Measurements from ENCODE around the gene STAT6. TPM values are rescaled to one million over a fixed set of nuclear protein-coding genes. Genes with fewer than 3 reads are reported as not detected.

The STAT6 gene
- total RNA-seq, 1 donor from 2014 or later: 12.9 TPM

DNA sequence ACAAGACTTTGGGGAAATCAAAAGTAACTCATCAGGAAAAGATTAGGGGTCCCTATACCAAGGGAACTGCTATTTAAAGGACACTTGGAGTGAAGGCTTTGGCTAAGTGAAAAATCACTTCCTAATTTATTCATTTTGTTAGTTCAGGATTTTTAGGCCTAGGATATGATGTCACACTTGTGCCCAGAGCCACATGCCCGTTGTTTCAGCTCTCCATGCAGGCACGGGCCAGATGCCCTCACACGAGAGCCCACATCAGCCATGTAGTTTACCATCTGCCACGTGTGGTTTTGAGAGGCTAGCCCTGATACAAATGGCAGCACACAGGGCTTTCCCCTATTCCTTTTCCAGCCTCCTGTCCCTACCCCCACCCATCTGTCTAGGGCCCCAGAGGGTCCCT, 48.1 kb upstream of the STAT6 start:
- H3K4me1 ChIP-seq: no peaks in the 10 kb centered on the region
- Mint-ChIP-seq H3K9me3 (no peaks in the 10 kb centered on the region), H3K4me3 (no peak overlapping the region), H3K27ac (no peak overlapping the region), H3K4me1 (peaks cover 12% of the 10 kb centered on the region), H3K27me3 (ENCODE audit: insufficient read depth, low read depth) (peaks cover 5% of the 10 kb centered on the region), H3K36me3 (peaks cover 48% of the 10 kb centered on the region)
- no peak for DNase-seq (ENCODE audit: low spot score)
- H3K27me3 ChIP-seq: no peaks in the 10 kb centered on the region
- H3K4me3 ChIP-seq: no peak overlapping the region
- no peak overlapping the region for H3K27ac ChIP-seq
- H3K36me3 ChIP-seq: no peaks in the 10 kb centered on the region
- H2AFZ ChIP-seq (replicated peaks): no peak overlapping the region
- H3K9me3 ChIP-seq (ENCODE audit: low read depth): no peaks in the 10 kb centered on the region
- H3K4me2 ChIP-seq: no peak overlapping the region
- H3F3A ChIP-seq (ENCODE audit: low read depth): no peaks in the 10 kb centered on the region
- H4K20me1 ChIP-seq (ENCODE audit: low read depth): no peaks in the 10 kb centered on the region
- no peaks in the 10 kb centered on the region for H3K79me2 ChIP-seq (ENCODE audit: low read depth)
- TF ChIP-seq, protein P1, sequence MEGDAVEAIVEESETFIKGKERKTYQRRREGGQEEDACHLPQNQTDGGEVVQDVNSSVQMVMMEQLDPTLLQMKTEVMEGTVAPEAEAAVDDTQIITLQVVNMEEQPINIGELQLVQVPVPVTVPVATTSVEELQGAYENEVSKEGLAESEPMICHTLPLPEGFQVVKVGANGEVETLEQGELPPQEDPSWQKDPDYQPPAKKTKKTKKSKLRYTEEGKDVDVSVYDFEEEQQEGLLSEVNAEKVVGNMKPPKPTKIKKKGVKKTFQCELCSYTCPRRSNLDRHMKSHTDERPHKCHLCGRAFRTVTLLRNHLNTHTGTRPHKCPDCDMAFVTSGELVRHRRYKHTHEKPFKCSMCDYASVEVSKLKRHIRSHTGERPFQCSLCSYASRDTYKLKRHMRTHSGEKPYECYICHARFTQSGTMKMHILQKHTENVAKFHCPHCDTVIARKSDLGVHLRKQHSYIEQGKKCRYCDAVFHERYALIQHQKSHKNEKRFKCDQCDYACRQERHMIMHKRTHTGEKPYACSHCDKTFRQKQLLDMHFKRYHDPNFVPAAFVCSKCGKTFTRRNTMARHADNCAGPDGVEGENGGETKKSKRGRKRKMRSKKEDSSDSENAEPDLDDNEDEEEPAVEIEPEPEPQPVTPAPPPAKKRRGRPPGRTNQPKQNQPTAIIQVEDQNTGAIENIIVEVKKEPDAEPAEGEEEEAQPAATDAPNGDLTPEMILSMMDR (IDR thresholded peaks at IDR 0.05): no peak
- no peak for TF ChIP-seq EZH2 (IDR thresholded peaks at IDR 0.05)
- no peak for TF ChIP-seq EZH2phosphoT487 (IDR thresholded peaks at IDR 0.05)
- H3K9ac ChIP-seq: no peak overlapping the region

DNA sequence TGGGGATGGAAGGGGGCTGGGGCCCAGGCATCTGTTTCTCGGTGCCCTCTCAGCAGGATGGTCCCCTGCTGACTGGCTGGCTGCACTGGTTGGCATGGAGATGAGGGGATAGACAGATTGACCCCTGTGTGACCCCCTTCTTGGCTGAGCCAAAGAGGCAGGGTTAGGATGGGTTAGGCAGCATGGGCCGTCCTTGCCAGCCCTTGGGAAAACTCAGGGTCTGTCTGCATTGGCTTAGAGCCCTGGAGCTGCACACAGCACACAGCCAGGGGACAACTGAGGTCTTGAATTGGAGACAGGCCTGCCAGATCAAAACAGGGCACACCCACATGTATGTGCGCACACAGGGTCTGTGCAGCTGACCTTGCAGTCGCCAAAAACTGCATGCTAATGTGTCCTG, 47.5 kb upstream of the STAT6 start:
- Histone ChIP-seq H3K36me3 (no peaks in the 10 kb centered on the region), H4K20me1 (ENCODE audit: low read depth) (no peaks in the 10 kb centered on the region), H3K4me3 (no peak overlapping the region), H3K27ac (no peak overlapping the region), H2AFZ (replicated peaks) (no peak overlapping the region), H3K79me2 (ENCODE audit: low read depth) (no peaks in the 10 kb centered on the region), H3K27me3 (no peaks in the 10 kb centered on the region), H3K4me1 (no peaks in the 10 kb centered on the region), H3K9ac (no peak overlapping the region), H3K9me3 (ENCODE audit: low read depth) (no peaks in the 10 kb centered on the region), H3K4me2 (no peak overlapping the region), H3F3A (ENCODE audit: low read depth) (no peaks in the 10 kb centered on the region)
- Mint-ChIP-seq H3K27ac (no peak overlapping the region), H3K4me1 (peaks cover 12% of the 10 kb centered on the region), H3K9me3 (no peaks in the 10 kb centered on the region), H3K36me3 (peaks cover 51% of the 10 kb centered on the region), H3K27me3 (ENCODE audit: insufficient read depth, low read depth) (peaks cover 5% of the 10 kb centered on the region), H3K4me3 (no peak overlapping the region)
- DNase-seq (ENCODE audit: low spot score): no peak
- TF ChIP-seq EZH2 (IDR thresholded peaks at IDR 0.05): no peak
- TF ChIP-seq EZH2phosphoT487 (IDR thresholded peaks at IDR 0.05): no peak
- TF ChIP-seq, protein P1 (IDR thresholded peaks at IDR 0.05): no peak

DNA sequence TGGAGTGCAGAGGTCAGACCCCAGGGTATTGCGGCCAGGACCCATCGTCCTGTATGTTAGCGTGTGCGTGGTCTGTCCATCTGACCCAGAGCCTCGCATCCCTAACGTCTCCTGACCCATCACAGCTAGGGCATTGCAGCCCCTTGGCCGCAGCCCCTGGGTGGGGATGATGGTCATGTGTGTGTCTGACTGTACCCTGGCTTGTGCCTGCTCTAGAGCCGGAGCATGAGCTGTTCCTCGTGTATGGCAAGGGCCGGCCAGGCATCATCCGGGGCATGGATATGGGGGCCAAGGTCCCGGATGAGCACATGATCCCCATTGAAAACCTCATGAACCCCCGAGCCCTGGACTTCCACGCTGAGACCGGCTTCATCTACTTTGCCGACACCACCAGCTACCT, 47.0 kb upstream of the STAT6 start:
- no peaks in the 10 kb centered on the region for H3F3A ChIP-seq (ENCODE audit: low read depth)
- H3K9ac ChIP-seq: no peak overlapping the region
- H3K4me3 Mint-ChIP-seq: no peak overlapping the region
- H2AFZ ChIP-seq (replicated peaks): no peak overlapping the region
- no peaks in the 10 kb centered on the region for H3K4me1 ChIP-seq
- H3K27me3 ChIP-seq: no peaks in the 10 kb centered on the region
- peaks cover 12% of the 10 kb centered on the region for H3K4me1 Mint-ChIP-seq
- no peak overlapping the region for H3K27ac ChIP-seq
- H3K9me3 ChIP-seq (ENCODE audit: low read depth): no peaks in the 10 kb centered on the region
- H3K27ac Mint-ChIP-seq: no peak overlapping the region
- no peaks in the 10 kb centered on the region for H3K79me2 ChIP-seq (ENCODE audit: low read depth)
- H3K9me3 Mint-ChIP-seq: no peaks in the 10 kb centered on the region
- DNase-seq (ENCODE audit: low spot score): no peak
- peaks cover 56% of the 10 kb centered on the region for H3K36me3 Mint-ChIP-seq
- TF ChIP-seq EZH2 (IDR thresholded peaks at IDR 0.05) (no peak), EZH2phosphoT487 (IDR thresholded peaks at IDR 0.05) (no peak)
- TF ChIP-seq, protein P1 (IDR thresholded peaks at IDR 0.05): no peak
- H3K27me3 Mint-ChIP-seq (ENCODE audit: insufficient read depth, low read depth): peaks cover 5% of the 10 kb centered on the region
- H3K4me2 ChIP-seq: no peak overlapping the region
- H4K20me1 ChIP-seq (ENCODE audit: low read depth): no peaks in the 10 kb centered on the region
- no peak overlapping the region for H3K4me3 ChIP-seq
- H3K36me3 ChIP-seq: no peaks in the 10 kb centered on the region

Measured in neural progenitor cell (in vitro differentiated cells).